Pancreas (tissue), 10 donors: ENCODE results near the gene OSBPL10. TPM values are rescaled to one million over a fixed set of nuclear protein-coding genes. Genes with fewer than 3 reads are reported as not detected.

Source experiments
- ATAC-seq, 4 donors: fragments of 200-7000 bp; cut with Tn5 transposase; one replicate each; pipeline versions ENCODE4 v1.8.0 to v1.9.1; 2020; ENCODE audit warnings: mild to moderate bottlenecking in 4 of 4, moderate library complexity in 4 of 4
- DNase-seq, 6 donors: peaks; one replicate each; pipeline ENCODE4 v3.0.0-alpha.2; 2020
- FAIRE-seq: peaks from 2 replicates; lab custom pipeline; 2012; peaks lifted over from hg19 to GRCh38; lab: Jason Lieb, UNC
- H3K27ac ChIP-seq, 4 donors: fragments of 200-600 bp; sonication (generic); 1 replicate in 3 of 4; 2 replicates in 1 of 4; pipeline versions ENCODE4 v1.5.0 to v1.8.0; 2020
- H3K27me3 ChIP-seq, 4 donors: fragments of 200-600 bp; one replicate each; pipeline ENCODE4 v1.8.0; 2021
- H3K36me3 ChIP-seq, 3 donors: fragments of 200-600 bp; sonication (generic) in 1 of 3; one replicate each; pipeline versions ENCODE4 v1.5.0 to v1.8.0; 2020 to 2021
- H3K4me1 ChIP-seq, 3 donors: fragments of 200-600 bp; one replicate each; pipeline ENCODE4 v1.8.0; 2021
- H3K4me3 ChIP-seq, 4 donors: fragments of 200-600 bp; sonication (generic) in 2 of 4; one replicate each; pipeline versions ENCODE4 v1.5.0 to v1.8.0; 2020 to 2021
- H3K9me3 ChIP-seq, 4 donors: fragments of 200-600 bp; one replicate each; pipeline ENCODE4 v1.8.0; 2021
- CTCF ChIP-seq, 4 donors: fragments of 200-600 bp; sonication (generic) in 3 of 4; IDR thresholded peaks; one replicate each; pipeline versions ENCODE4 v1.5.0 to v1.8.0; 2021; ENCODE audit warnings: antibody characterized with exemption in 4 of 4
- whole genome bisulfite sequencing, 2 donors: extraction: QIAGEN DNeasy Blood & Tissue Kit; methylation state at CpG; one replicate each; pipeline ENCODE4 v1.1.7; 2013; 5-methylcytosine and 5-hydroxymethylcytosine counted together
- intact Hi-C, 3 donors: fragments of 100-400 bp; cut with DNase I; formaldehyde crosslinking; loops; one replicate each; pipeline versions ENCODE4 v1.11.1 to v1.14.2; 2022
- polyA plus RNA-seq, 2 donors: library from polyadenylated mRNA; stranded (reverse); fragments of 200-250 nt; gene quantifications; one replicate each; pipeline ENCODE4 v1.2.3, GENCODE V29; 2013
- total RNA-seq, 6 donors: library from RNA; stranded (reverse); fragmentation: NEBNext Ultra II Directional in 4 of 6; extraction: Animal tissue kit (Norgen Biotek cat#: 25700) in 4 of 6; gene quantifications; one replicate each; pipeline versions ENCODE4 v1.2.1 to v1.2.4, GENCODE V29; 2021 to 2023
- donor health status: healthy with polysubstance abuse.
- donor health status: DM: no; HTN: no; CAD: no; lungs with moderate emphysema.
- donor health status: DM: no; HTN: no; CAD: no.
- donor health status: control.
- donor health status: control.
- donor health status: Bipolar disorder and iron deficiency.
- donor health status: DM: yes; HTN: yes; CAD: no.
- donor health status: DM: no; HTN: no; CAD: no.
- donor health status: DM: no; HTN: no; CAD: no.
- donor health status: DM: yes; HTN: yes; CAD: no.

Gene OSBPL10
- total and polyA plus RNA-seq, 8 donors = 0.57 to 4.0 (median 2.2) TPM

- no peaks in the 10 kb centered on the region for H3K9me3 ChIP-seq
- no peaks in the 10 kb centered on the region for H3K27me3 ChIP-seq
- no peak for TF ChIP-seq CTCF (IDR thresholded peaks at IDR 0.05)
- H3K4me3 ChIP-seq = no peak overlapping the region
- no peak overlapping the region for H3K27ac ChIP-seq
- no peak for FAIRE-seq
- no peak for DNase-seq
- WGBS, 2 donors = 93 to 94% methylated on average over 3 of the region's 3 CpGs
- no peaks in the 10 kb centered on the region for H3K4me1 ChIP-seq
- intact Hi-C loops = no loop called here
- H3K36me3 ChIP-seq = no peaks in the 10 kb centered on the region
- ATAC-seq = no peak
These were observed 276.9 kb downstream of the OSBPL10 start for GRCh38 chr3:31704156-31704555.

GRCh38 chr3:31701286-31701685 lies 279.8 kb downstream of the OSBPL10 start:
- no peak for FAIRE-seq
- Histone ChIP-seq H3K4me1 (no peaks in the 10 kb centered on the region), H3K36me3 (no peaks in the 10 kb centered on the region), H3K27ac (no peak overlapping the region), H3K9me3 (no peaks in the 10 kb centered on the region), H3K4me3 (no peak overlapping the region), H3K27me3 (no peaks in the 10 kb centered on the region)
- DNase-seq = no peak
- TF ChIP-seq CTCF (IDR thresholded peaks at IDR 0.05) = no peak
- ATAC-seq = no peak
- 81 to 95% methylated on average over 9 of the region's 9 CpGs for WGBS, 2 donors
- intact Hi-C loops = no loop called here

GRCh38 chr3:31699309-31699953 lies 281.6 kb downstream of the OSBPL10 start:
- FAIRE-seq (no peak), ATAC-seq (no peak), DNase-seq (no peak)
- Histone ChIP-seq H3K4me1 (no peaks in the 10 kb centered on the region), H3K27me3 (no peaks in the 10 kb centered on the region), H3K27ac (no peak overlapping the region), H3K36me3 (no peaks in the 10 kb centered on the region), H3K4me3 (no peak overlapping the region), H3K9me3 (no peaks in the 10 kb centered on the region)
- WGBS, 2 donors = 74 to 78% methylated on average over 6 of the region's 6 CpGs
- intact Hi-C loops = no loop called here
- TF ChIP-seq CTCF (IDR thresholded peaks at IDR 0.05) = no peak

GRCh38 chr3:31696815-31697548 lies 284.1 kb downstream of the OSBPL10 start:
- WGBS, 2 donors = 93% methylated on average over 6 of the region's 6 CpGs

More at GRCh38 chr3:31696815-31697548, 284.1 kb downstream of the OSBPL10 start:
- H3K9me3 ChIP-seq = no peaks in the 10 kb centered on the region
- DNase-seq = no peak
- no peaks in the 10 kb centered on the region for H3K4me1 ChIP-seq
- ATAC-seq = no peak
- no peaks in the 10 kb centered on the region for H3K36me3 ChIP-seq
- no peak for FAIRE-seq
- H3K4me3 ChIP-seq = no peak overlapping the region
- H3K27me3 ChIP-seq = no peaks in the 10 kb centered on the region
- intact Hi-C loops = no loop called here
- no peak overlapping the region for H3K27ac ChIP-seq
- no peak for TF ChIP-seq CTCF (IDR thresholded peaks at IDR 0.05)
